GM12892 (cell line): Measurements from ENCODE around the gene GPC5.

Experiments used
- DNase-seq: peaks from one replicate; pipeline ENCODE4 v3.0.0; 2011; ENCODE audit not compliant: insufficient read length
- FAIRE-seq: peaks from 2 replicates; lab custom pipeline; 2011; peaks lifted over from hg19 to GRCh38; lab: Jason Lieb, UNC
- POLR2A ChIP-seq: IDR thresholded peaks from 2 replicates; pipeline ENCODE4 v1.6.1; 2011; ENCODE audit warnings: low read depth, low read length, control low read depth
- POLR2AphosphoS5 ChIP-seq: IDR thresholded peaks from 2 replicates; pipeline ENCODE4 v1.6.1; 2011; ENCODE audit warnings: low read depth, low read length, control low read depth
- TAF1 ChIP-seq: IDR thresholded peaks from 2 replicates; pipeline ENCODE4 v1.6.1; 2011; ENCODE audit warnings: low read depth, mild to moderate bottlenecking, control low read depth, low read length, borderline replicate concordance

The GPC5 gene

DNA sequence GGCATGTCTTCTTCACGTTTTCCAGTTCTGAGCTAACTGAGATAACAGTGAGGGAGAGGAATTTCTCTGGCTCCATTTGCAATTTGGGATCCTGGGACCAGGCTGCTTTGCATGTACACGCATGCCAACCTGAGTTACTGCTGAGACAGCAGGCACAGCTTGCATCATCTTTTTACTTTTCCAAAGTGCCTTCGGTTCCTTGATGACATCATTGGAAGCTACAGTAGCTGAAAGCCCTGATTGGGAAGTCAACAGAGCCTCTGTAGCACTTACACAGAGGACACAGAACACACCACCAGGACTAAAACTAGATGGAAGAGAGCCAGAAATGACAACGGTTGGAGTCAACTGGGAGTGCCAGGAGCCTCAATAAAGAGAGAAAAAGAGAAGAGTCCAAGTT lies 1429.1 kb downstream of the GPC5 start:
- TF ChIP-seq POLR2A (no peak), TAF1 (no peak)
- DNase-seq (no peak), FAIRE-seq (no peak)

DNA sequence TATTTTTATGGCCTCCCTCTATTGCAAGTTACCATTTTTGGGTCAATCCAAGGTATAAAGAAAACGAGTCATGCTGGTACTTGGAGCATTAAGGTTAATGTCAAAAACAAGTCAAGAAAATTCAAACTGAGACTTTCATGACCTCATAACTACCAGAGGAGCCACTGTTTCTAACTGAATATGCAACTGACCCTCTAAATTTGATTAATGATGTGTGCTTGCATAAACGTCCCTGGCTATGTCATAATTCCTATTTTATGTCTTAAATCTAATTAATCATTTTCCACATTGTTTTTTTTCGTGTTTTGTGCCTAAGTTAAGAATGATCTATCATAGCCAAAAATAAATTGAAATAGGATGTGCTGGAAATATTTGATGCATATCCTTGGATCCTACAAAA lies 1431.5 kb downstream of the GPC5 start:
- FAIRE-seq (no peak), DNase-seq (no peak)
- TF ChIP-seq POLR2AphosphoS5 (no peak), TAF1 (no peak), POLR2A (no peak)

DNA sequence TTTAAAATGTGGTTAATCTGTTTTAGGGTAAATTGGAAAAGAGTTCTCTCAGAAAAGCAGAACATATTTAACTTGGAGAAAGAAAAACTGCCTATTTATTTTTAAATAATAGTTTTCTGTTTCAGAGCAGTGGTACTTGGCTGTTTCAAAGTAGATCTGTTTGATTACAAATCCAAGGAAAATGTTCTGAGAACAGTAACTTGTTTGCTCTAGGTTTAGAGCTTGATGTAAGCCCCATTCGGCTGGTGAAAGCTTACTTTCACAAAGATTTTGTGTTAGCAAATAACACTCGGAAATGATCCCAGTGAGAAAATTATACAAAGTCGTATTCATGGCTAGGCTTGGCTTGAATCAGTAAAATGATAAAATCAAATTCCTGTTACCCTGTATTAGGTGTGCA lies 1432.4 kb downstream of the GPC5 start:
- DNase-seq (no peak), FAIRE-seq (no peak)
- TF ChIP-seq TAF1 (no peak), POLR2AphosphoS5 (no peak), POLR2A (no peak)

DNA sequence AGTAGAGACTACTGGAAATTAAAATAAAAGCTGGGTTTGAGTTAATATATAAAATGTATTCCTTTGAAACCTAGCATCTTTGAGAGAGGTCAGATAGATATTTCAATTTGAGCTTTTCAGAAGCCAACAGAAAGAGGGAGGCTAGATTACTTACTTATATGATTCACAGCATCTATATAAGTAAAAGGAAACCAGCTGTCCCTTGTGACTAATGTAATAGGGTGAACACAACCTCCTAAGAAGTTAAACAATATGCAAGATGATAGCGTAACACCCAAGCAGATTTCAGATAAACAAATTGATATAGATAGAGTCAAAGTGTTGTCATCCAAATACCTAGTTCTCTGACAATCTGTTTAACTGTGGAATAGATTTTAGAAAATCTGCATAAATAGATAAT lies 1434.7 kb downstream of the GPC5 start:
- FAIRE-seq, result no peak

DNA sequence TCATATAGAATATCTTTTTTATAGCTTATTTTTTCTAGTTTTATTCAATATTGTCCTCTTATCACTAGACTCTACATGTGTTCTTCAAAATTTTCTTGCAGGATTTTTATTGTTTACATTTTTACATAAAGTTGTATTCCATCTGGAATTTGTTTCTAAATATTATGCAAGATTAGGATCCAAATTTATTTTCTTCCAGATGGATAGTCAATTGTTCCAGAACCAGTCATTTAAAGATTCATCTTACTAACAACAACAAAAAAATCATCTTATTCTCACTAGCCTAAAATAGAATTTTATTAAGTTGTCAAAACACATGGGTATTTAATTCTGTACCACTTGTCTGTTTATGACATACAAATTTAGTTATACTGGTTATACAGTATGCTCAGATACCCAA lies 1437.8 kb downstream of the GPC5 start:
- FAIRE-seq (no peak), DNase-seq (no peak)
- TF ChIP-seq TAF1 (no peak), POLR2A (no peak), POLR2AphosphoS5 (no peak)

More for the DNA sequence above, 1434.7 kb downstream of the GPC5 start:
- TF ChIP-seq POLR2A, result no peak
- TF ChIP-seq POLR2AphosphoS5, result no peak
- TF ChIP-seq TAF1, result no peak
- DNase-seq, result no peak

DNA sequence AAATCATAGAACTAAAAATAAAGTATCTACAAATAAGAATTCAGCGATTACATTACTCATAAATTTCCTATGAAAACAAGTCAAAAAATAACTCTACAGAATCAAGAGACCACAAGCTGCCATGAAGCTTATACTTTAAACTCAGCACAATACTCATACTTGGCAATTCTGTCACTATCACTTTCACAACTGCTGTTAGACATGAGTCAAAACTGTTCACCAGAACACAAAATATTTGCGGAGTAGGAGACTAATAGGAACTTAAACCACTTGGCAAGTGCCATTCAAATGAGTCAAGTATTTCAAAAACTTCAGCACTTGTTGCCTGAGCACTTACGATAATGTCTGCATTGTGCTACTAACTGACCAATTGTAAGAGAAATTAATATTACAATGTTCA lies 1440.4 kb downstream of the GPC5 start:
- DNase-seq (no peak), FAIRE-seq (no peak)
- no peak for TF ChIP-seq POLR2AphosphoS5
- no peak for TF ChIP-seq TAF1
- no peak for TF ChIP-seq POLR2A

DNA sequence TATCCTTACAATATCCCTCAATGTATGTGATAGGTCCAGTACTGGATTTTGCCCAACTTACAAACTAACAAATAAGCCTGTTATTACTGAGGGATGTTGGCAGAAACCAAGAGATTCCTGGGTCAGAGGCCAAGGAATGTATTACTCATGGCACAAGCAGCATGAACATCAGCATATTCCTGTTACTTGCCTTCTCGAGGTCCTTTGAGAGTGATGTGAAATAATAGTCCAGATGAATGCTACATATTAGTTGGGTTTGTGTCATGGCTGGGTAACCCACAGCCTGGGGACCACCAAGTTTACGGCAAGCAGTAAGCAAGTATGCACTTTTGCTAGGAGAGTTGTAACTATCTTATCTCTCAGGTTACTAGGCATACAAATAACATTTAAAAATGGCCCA lies 1443.7 kb downstream of the GPC5 start:
- TF ChIP-seq POLR2AphosphoS5 (no peak), POLR2A (no peak), TAF1 (no peak)
- DNase-seq, result no peak
- FAIRE-seq, result no peak

- DNase-seq (no peak), FAIRE-seq (no peak)
- no peak for TF ChIP-seq TAF1
- no peak for TF ChIP-seq POLR2A
- TF ChIP-seq POLR2AphosphoS5, result no peak
Measured at GRCh38 chr13:92843549-92843948, 1445.1 kb downstream of the GPC5 start.

DNA sequence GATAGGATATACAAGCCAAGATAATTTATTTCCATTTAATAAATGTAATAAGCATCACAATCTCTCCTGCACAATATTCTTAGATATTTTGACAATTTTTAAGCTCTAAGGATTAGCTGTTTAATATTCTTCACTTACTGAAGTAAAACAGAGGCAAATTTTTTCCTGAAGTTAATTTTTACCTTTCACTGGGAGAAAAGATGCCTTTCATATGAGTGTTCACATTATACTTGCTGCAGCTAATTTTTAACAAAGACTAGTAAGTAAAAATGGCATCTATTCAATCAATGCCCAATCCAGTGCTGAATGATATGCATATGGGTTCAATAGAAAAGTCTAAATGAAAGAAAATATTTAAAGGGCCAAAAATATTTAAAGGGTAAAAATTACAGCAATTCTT lies 1451.0 kb downstream of the GPC5 start:
- FAIRE-seq, result no peak
- no peak for DNase-seq
- no peak for TF ChIP-seq POLR2A
- no peak for TF ChIP-seq POLR2AphosphoS5
- no peak for TF ChIP-seq TAF1

- DNase-seq (no peak), FAIRE-seq (no peak)
- TF ChIP-seq TAF1, result no peak
- no peak for TF ChIP-seq POLR2AphosphoS5
- TF ChIP-seq POLR2A, result no peak
Measured at GRCh38 chr13:92864584-92865284, 1466.3 kb downstream of the GPC5 start.

DNA sequence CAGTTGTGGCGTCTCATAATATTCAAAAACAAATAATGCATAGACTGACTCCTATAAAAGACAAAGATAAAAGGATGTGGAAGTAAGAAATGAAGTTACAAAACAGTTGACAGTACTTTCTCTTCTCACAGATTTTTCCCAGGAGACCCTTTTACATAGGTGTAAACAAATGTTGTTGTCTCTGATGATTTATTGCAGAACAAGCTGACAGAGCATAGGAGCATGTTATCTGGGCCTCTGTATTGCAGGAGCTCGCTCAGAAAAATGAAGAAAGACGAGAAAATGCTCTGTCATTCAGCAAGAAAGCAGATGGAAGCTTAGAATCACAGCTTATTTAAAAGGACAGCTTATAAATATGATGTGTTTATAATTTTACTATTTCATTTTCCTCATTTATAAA lies 1474.6 kb downstream of the GPC5 start:
- no peak for FAIRE-seq

DNA sequence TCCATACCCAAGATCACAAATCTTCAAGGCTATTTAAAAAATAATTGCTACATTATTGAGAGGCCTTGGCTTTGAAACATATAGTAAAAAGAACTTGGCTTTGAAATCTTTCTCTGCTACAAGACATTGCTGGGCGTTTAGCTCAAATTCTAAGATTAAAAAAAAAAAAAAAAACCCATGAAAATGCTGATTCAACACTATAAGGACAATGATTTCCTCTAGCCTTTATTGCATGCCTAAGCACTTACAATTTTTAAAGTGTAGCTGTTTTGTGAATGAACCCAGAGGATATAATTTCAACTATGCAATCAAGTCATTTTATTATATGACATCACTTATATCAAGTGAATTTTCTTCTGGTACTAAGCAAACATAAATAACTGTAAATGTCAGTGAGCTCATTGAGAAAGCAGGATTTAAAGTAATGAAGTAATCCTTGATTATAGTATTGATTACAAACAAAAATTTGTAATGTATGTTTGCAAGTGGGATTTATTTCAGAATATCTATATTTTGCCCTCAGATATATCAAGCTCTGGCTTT lies 1488.2 kb downstream of the GPC5 start:
- TF ChIP-seq POLR2AphosphoS5 (no peak), TAF1 (no peak), POLR2A (no peak)
- no peak for FAIRE-seq
- DNase-seq, result no peak

More for the DNA sequence above, 1474.6 kb downstream of the GPC5 start:
- TF ChIP-seq TAF1, result no peak
- TF ChIP-seq POLR2AphosphoS5, result no peak
- no peak for TF ChIP-seq POLR2A
- DNase-seq, result no peak

GRCh38 chr13:92894447-92894846 lies 1496.0 kb downstream of the GPC5 start:
- DNase-seq (no peak), FAIRE-seq (no peak)
- TF ChIP-seq TAF1, result no peak
- no peak for TF ChIP-seq POLR2A
- TF ChIP-seq POLR2AphosphoS5, result no peak
